ENCODE results near the gene CLP1. TPM values are rescaled to one million over a fixed set of nuclear protein-coding genes. Genes with fewer than 3 reads are reported as not detected.
A peak's percentile ranks its signal among the peaks of the same experiment; 100 is the strongest.

The CLP1 gene
- polyA plus RNA-seq, 1 experiment = 19.6 TPM

DNA sequence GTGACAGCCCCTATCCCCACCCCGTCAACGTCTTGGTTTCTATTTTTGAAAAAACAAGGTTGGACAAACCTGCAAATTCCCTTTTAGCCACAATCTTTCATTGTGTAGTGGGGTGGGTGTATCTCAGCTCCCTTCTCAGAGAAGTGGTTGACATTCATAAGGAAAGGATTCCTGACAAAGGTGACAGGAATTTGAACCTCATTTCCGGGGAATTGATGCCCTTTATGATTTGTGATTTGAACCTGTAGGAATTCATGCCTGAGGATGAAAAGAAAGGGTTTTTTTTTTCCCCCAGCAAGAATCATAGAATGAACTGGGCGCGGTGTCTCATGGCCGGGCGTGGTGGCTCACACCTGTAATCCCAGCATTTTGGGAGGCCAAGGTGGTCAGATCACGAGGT, 22.3 kb upstream of the CLP1 start:
- POLR2A ChIA-PET = interaction anchor here (0.6 kb wide), 1 partner anchor 22 kb away, joined by 4 read pairs; no protein-coding TSS in a partner anchor
- TF ChIP-seq, protein P1, sequence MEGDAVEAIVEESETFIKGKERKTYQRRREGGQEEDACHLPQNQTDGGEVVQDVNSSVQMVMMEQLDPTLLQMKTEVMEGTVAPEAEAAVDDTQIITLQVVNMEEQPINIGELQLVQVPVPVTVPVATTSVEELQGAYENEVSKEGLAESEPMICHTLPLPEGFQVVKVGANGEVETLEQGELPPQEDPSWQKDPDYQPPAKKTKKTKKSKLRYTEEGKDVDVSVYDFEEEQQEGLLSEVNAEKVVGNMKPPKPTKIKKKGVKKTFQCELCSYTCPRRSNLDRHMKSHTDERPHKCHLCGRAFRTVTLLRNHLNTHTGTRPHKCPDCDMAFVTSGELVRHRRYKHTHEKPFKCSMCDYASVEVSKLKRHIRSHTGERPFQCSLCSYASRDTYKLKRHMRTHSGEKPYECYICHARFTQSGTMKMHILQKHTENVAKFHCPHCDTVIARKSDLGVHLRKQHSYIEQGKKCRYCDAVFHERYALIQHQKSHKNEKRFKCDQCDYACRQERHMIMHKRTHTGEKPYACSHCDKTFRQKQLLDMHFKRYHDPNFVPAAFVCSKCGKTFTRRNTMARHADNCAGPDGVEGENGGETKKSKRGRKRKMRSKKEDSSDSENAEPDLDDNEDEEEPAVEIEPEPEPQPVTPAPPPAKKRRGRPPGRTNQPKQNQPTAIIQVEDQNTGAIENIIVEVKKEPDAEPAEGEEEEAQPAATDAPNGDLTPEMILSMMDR (IDR thresholded peaks at IDR 0.05; ENCODE audit: insufficient read depth, low read depth, low read length) = no peak
- peaks cover 2% of the 10 kb centered on the region; the same call in 1 of the 2 replicates for H3K27me3 ChIP-seq (ENCODE audit: control insufficient read depth, insufficient read depth, low read length)
- no peak for DNase-seq (ENCODE audit: low read depth)
- H3K4me3 ChIP-seq (ENCODE audit: low read depth, low read length) = no peak overlapping the region
- no peaks in the 10 kb centered on the region for H3K36me3 ChIP-seq (ENCODE audit: control insufficient read depth, insufficient read depth, low read length)
- CTCF ChIA-PET = interaction anchor here (0.6 to 1.3 kb wide), 5 partner anchors 9 to 285 kb away, joined by 3 to 4 read pairs (median 3); no protein-coding TSS in a partner anchor

DNA sequence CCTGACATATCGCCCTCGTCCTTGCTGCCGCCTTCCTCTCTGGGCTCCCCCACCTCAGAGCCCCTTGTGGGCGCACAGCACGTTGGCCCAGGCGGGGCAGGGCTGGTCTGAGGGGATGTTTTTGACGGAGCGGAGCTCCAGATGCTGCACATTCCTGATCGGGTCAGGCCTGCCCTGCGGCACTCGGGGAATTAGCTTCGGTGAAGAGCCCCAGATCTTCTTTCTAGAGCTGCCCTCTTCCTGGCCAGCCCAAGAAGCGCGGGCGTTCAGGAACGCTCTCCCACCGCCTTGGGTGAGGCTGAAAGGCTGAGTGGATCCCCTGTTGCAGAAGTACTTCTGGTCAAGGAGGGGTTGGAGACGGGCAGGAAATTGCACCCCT, 19.9 kb upstream of the CLP1 start:
- TF ChIP-seq, protein P1 (IDR thresholded peaks at IDR 0.05; ENCODE audit: insufficient read depth, low read depth, low read length) = peak; percentile 4; the same call in 1 of the 2 replicates
- POLR2A ChIA-PET = no interaction called here

DNA sequence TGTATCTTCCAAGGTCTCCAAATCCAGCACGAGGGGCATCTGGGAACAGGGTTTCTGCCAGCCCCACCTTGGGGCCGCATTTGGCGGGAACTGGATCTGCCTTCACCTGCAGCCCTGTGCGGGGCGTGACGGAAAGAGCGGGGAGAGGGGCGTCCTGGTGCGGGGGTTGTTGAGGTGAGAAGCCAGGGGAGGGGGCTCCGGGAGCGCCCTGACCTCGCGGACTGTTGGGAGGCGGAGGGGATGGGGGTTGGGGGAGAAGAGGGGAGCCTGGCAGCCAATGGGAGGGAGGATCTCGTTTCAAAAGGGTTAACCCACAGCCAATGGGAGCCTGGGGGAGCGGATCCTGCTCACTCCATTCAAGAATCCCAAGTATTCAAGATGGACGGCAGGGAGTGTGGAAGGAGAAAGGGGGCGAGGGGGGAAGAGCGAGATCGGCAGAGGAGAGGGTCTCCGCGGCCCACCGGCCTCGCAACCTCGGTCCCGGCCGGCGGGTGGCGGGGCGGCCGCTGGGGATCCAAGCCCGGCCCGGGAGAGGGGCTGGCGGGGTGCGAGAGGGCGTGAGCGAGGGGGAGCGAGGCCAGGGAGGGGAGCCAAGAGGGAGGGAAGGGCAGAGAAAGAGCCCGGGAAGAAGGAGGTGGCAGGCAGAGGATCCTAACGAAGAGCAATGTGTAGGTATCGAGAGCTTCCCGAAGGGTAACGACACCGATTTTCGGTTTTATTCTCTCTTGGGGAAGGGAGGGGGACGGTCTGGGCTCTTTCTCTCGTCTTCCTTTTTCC, 19.4 kb upstream of the CLP1 start:
- ChIA-PET CTCF (interaction anchor here (0.7 to 9.6 kb wide), 7 partner anchors 12 to 292 kb away, joined by 3 to 285 read pairs (median 4); partner anchors contain the start of gene UBE2L6), POLR2A (no interaction called here)
- DNase-seq (ENCODE audit: low read depth) = peak; percentile 51
- H3K4me3 ChIP-seq (ENCODE audit: low read depth, low read length) = peak overlapping the region; percentile 88
- H3K36me3 ChIP-seq (ENCODE audit: control insufficient read depth, insufficient read depth, low read length) = peaks cover 6% of the 10 kb centered on the region
- TF ChIP-seq, protein P1 (IDR thresholded peaks at IDR 0.05; ENCODE audit: insufficient read depth, low read depth, low read length) = no peak
- H3K27me3 ChIP-seq (ENCODE audit: control insufficient read depth, insufficient read depth, low read length) = no peaks in the 10 kb centered on the region; the same call in 1 of the 2 replicates

More for the DNA sequence above, 19.9 kb upstream of the CLP1 start:
- DNase-seq (ENCODE audit: low read depth) = no peak
- CTCF ChIA-PET = interaction anchor here (0.8 to 9.6 kb wide), 5 partner anchors 11 to 292 kb away, joined by 3 to 285 read pairs (median 4); partner anchors contain the start of gene UBE2L6
- H3K27me3 ChIP-seq (ENCODE audit: control insufficient read depth, insufficient read depth, low read length) = no peaks in the 10 kb centered on the region; the same call in 1 of the 2 replicates
- peaks cover 5% of the 10 kb centered on the region for H3K36me3 ChIP-seq (ENCODE audit: control insufficient read depth, insufficient read depth, low read length)
- H3K4me3 ChIP-seq (ENCODE audit: low read depth, low read length) = peak overlapping the region; percentile 88

DNA sequence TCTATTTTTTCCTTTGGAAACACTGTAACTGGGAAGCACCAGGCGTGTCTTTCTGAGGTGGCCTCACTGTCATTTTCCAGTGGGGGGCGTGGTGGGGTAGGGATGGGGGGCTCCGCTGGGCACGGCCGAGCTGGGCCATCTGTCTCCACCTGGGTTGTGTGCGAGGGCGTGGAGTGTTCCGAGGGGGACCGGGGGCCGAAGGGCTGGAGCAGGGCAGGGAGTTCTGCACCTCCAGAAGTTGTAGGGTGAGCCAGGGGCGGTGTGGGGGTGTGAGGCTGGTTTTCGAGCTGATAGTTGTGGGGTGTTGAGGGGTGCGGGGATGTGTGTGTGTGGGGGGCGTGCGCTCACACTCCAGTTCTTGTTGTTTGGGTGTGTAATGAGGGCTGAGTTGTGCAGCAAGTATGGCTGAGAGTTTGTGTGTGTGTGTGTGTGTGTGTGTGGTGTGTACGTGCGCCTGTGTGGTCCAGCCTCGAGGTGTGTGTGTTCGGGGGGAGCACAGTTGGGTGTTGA, 18.7 kb upstream of the CLP1 start:
- H3K36me3 ChIP-seq (ENCODE audit: control insufficient read depth, insufficient read depth, low read length) = peaks cover 8% of the 10 kb centered on the region
- no peaks in the 10 kb centered on the region for H3K27me3 ChIP-seq (ENCODE audit: control insufficient read depth, insufficient read depth, low read length)
- POLR2A ChIA-PET = no interaction called here
- no peak for DNase-seq (ENCODE audit: low read depth)
- TF ChIP-seq, protein P1 (IDR thresholded peaks at IDR 0.05; ENCODE audit: insufficient read depth, low read depth, low read length) = no peak
- peak overlapping the region; percentile 88 for H3K4me3 ChIP-seq (ENCODE audit: low read depth, low read length)
- CTCF ChIA-PET = interaction anchor here (0.7 to 9.6 kb wide), 6 partner anchors 19 to 181 kb away, joined by 3 to 285 read pairs (median 4); partner anchors contain the start of gene UBE2L6

Measured in BJ (cell line).